ENCODE data around the gene ANP32A.
A peak's percentile ranks its signal among the peaks of the same experiment; 100 is the strongest.
"Not testable (repeated sequence)": the region's sequence is repeated elsewhere in the genome, so short reads cannot be mapped to it uniquely, and the experiment has no call there.

ANP32A gene

GRCh38 chr15:68781766-68782588 lies 38.7 kb downstream of the ANP32A start:
- no peak for DNase-seq

DNA sequence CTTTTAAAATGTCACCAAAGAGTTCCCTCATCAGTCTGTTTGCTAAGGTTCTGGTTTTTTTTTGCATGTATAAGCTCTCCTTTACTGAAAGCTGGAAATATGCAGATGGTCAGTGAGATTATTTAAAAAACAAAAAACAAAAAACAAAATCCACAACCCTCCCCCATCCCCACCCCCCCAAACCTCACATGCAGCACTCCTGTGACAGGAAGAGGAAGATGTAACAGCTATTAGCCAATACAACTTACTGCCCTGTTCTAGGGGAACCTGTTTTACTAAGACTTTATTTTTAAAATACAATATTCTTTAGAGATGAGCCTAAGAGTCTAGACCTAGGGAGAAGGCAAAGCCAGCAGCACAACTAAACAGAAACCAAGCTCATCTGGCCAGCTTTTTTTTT lies 39.5 kb downstream of the ANP32A start:
- no peak for DNase-seq

DNA sequence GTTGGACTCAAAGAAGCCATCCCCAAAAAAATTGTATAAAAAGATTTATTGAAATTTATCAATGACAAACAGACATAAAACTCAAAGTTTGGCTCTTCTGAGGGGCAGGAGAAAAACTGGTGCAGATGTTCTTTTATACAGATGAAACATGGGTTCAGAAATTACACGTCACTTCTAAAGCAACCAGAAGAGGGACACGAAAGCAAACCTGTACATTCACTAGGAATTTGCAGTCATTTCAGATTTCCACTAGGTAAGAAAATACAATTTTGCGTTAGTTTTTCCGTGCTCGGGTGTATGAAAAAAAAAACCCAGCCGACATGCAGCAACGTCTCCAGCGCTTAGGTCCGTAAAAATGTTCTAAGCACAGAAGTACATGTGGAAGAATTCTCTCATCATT lies 41.8 kb downstream of the ANP32A start:
- DNase-seq = no peak

GRCh38 chr15:68776477-68777270 lies 44.0 kb downstream of the ANP32A start:
- no peak for DNase-seq

GRCh38 chr15:68775671-68776476 lies 44.8 kb downstream of the ANP32A start:
- DNase-seq = no peak

- DNase-seq = no peak
These were observed 45.5 kb downstream of the ANP32A start for GRCh38 chr15:68775236-68775577.

GRCh38 chr15:68774521-68775235 lies 46.0 kb downstream of the ANP32A start:
- DNase-seq = no peak

DNA sequence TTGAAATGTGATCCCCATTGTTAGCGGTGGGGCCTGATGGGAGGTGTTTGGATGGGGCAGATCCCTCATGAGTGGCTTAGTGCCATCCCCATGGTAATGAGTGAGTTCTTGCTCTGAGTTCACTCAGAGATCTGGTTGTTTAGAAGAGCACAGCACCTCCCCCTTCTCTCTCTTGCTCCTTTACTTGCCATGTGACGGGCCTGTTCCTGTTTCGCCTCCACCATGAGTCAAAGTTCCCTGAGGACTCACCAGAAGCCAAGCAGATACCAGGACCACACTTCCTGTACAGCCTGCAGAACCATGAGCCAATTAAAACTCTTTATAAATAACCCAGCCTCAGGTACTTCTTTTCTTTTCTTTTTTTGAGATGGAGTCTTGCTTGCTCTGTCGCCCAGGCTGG lies 46.6 kb downstream of the ANP32A start:
- DNase-seq = no peak

- no peak for DNase-seq
These were observed 47.7 kb downstream of the ANP32A start for GRCh38 chr15:68773036-68773435.

GRCh38 chr15:68770216-68770615 lies 50.5 kb downstream of the ANP32A start:
- no peak for DNase-seq

DNA sequence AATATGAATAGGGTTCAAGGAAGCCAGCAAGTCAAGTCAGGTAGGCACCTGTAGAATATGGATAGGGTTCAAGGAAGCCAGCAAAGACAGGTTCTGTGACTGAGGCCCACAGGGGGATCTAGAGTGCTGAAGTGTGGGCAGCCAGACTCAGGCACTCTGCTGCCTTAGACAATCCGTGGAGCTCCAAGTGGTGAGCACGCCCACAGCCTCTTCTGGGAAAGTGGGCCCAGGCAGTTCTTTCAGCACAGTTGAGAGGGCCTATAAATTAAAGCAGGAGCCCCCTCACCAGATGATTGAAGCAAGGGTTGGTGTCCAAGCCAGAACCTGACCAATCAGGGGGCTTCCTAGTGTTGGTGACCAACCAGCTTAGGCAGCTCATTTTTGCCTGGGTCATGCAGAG lies 51.0 kb downstream of the ANP32A start:
- DNase-seq = no peak

DNA sequence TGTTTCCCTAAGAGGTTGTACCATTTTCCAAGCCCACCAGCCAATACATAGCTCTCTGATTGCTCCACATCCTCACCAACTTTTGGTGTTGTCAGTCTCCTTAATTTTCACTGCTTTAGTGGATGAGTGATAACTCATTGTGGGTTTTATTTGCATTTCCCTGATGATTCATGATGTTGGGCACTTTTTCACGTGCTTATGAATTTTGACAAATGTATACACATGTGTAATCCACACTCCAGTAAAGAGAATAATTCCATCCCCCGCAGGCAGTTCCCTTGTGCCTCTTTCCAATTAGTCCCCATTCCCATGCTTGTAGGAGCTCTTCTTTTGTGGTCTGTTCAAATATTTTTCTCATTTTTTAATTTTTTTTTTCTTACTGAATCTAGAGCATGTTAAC lies 52.4 kb downstream of the ANP32A start:
- DNase-seq = no peak

DNA sequence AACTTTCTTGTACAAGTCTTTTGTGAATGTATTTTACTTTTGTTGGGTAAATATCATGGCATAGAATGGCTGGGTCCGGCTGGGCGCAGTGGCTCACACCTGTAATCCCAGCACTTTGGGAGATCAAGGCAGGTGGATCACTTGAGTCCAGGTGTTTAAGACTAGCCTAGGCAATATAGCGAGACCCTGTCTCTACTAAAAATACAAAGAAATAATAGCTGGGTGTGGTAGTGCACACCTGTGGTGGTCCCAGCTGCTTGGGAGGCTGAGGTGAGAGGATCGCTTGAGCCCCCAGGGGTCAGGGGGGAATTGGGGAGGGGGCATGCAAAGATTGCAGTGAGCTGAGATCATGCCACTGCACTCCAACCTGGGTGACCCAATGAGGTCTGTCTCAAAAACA lies 52.9 kb downstream of the ANP32A start:
- DNase-seq = no peak

DNA sequence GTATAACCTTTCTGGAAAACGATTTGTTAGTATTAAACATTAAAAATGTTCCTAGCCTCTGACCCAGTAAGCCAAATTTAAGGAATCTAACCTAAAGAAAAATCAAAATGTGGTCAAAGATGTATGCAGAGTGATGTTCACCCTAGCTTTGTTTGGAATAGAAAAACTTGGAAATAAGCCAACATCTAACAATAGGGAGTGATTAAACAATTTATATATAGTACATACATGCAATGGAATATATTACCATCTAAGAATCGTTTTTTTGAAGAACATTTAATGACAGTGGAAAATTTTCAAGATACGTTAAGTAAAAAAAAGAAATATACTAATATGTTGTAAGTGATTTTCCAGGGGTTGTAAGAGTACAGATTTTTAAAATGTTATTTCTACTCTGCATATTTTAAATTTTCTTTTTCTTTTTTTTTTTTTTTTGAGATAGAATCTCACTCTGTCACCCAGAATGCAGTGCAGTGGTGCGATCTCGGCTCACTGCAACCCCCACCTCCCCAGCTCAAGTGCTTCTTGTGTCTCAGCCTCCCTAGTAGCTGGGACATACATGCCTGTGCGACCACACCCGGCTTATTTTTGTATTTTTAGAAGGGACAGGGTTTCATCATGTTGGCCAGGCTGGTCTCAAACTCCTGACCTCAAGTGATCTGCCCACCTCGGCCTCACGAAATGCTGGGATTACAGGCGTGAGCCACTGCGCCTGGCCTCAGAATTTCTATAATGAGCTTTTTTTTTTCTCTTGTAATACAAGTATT lies 54.9 kb downstream of the ANP32A start:
- peak in 1 of 2 experiments; percentile 23 for DNase-seq

DNA sequence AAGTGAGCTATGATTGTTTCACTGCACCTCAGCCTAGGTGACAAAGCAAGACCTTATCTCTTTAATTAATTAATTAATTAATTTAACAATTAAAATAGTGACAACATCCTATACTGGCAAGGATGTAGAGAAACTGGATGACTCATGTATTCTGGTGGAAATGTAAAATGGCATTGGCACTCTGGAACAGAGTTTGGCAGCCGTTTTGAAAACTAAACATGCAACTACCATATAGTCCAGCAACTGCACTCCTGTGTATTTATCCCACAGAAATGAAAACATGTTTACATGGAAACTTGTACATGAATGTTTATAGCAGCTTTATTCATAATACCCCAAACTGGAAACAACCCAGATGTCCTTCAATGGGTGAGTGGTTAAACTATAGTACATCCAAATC lies 56.6 kb downstream of the ANP32A start:
- DNase-seq = no peak

GRCh38 chr15:68763063-68763462 lies 57.6 kb downstream of the ANP32A start:
- no peak for DNase-seq

DNA sequence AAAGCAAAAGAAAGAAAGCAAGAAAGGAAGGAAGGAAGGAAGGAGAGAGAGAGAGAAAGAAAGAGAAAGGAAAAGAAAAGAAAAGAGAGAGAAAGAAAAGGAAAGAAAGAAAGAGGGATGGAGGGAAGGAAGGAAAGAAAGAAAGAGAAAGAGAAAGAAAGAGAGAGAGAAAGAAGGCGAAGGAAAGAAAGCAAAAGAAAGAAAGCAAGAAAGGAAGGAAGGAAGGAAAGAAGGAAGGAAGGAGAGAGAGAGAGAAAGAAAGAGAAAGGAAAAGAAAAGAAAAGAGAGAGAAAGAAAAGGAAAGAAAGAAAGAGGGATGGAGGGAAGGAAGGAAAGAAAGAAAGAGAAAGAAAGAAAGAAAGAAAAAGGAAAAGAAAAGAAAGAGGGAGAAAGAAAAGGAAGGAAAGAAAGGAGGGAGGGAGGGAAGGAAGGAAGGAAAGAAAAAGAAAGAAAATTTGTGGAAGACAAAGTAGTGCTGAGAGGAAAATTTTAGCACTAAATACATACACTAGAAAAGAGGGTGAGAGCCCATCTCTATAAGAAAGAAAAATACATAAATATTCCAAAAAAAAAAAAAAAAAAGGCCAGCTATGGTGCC lies 60.6 kb downstream of the ANP32A start:
- not testable (repeated sequence) for DNase-seq

- DNase-seq = no peak
These were observed 65.0 kb downstream of the ANP32A start for GRCh38 chr15:68755731-68756130.

DNA sequence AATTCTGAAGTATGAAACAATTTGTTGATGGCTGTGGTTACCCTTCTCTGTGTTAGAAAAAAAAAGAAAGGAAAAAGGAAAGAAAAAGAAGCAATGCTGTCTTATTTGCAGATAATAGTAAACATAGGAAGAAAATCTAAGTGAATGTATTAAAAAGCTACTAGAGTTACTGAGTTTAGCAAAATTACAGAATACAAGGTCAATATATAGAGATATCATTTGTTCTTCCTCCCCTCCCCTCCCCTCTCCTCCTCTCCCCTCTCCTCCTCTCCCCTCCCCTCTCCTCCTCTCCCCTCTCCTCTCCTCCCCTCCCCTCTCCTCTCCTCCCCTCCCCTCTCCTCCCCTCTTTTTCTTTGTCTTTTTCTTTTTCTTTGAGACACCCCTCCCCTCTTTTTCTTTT lies 69.1 kb downstream of the ANP32A start:
- no peak for DNase-seq

- no peak for DNase-seq
These were observed 70.9 kb downstream of the ANP32A start for GRCh38 chr15:68749793-68750192.

GRCh38 chr15:68749365-68749764 lies 71.3 kb downstream of the ANP32A start:
- no peak for DNase-seq

GRCh38 chr15:68743256-68743655 lies 77.4 kb downstream of the ANP32A start:
- no peak for DNase-seq

All from NCI-H2081 (cell line).